ENCODE measurements around the gene CRYBB3.

CRYBB3 gene

GRCh38 chr22:25182131-25183110 lies 17.2 kb upstream of the CRYBB3 start:
- no peak for TF ChIP-seq CTCF (IDR thresholded peaks at IDR 0.05; ENCODE audit: control extremely low read depth, extremely low read depth, low read depth, missing control alignments)
- CTCF ChIA-PET: interaction anchor here (1.0 to 1.5 kb wide), 4 partner anchors 15 to 20 kb away, joined by 3 to 8 read pairs (median 3); no protein-coding TSS in a partner anchor
- no peak for DNase-seq (ENCODE audit: extremely low spot score)
- POLR2A ChIA-PET: no interaction called here

- no peak for DNase-seq (ENCODE audit: extremely low spot score)
- ChIA-PET CTCF (no interaction called here), POLR2A (no interaction called here)
- TF ChIP-seq CTCF (IDR thresholded peaks at IDR 0.05; ENCODE audit: control extremely low read depth, extremely low read depth, low read depth, missing control alignments): no peak
These were observed 15.6 kb upstream of the CRYBB3 start for GRCh38 chr22:25183949-25184619.

- no peak for TF ChIP-seq CTCF (IDR thresholded peaks at IDR 0.05; ENCODE audit: control extremely low read depth, extremely low read depth, low read depth, missing control alignments)
- POLR2A ChIA-PET: no interaction called here
- no peak for DNase-seq (ENCODE audit: extremely low spot score)
- CTCF ChIA-PET: interaction anchor here (1.2 to 3.3 kb wide), 4 partner anchors 9 to 147 kb away, joined by 3 to 12 read pairs (median 4); no protein-coding TSS in a partner anchor
These were observed 13.5 kb upstream of the CRYBB3 start for GRCh38 chr22:25186140-25186539.

- no peak for TF ChIP-seq CTCF (IDR thresholded peaks at IDR 0.05; ENCODE audit: control extremely low read depth, extremely low read depth, low read depth, missing control alignments)
- DNase-seq (ENCODE audit: extremely low spot score): no peak
- ChIA-PET POLR2A (no interaction called here), CTCF (interaction anchor here (1.1 to 3.3 kb wide), 3 partner anchors 15 to 586 kb away, joined by 3 to 12 read pairs (median 4); no protein-coding TSS in a partner anchor)
These were observed 12.2 kb upstream of the CRYBB3 start for GRCh38 chr22:25187469-25187868.

- CTCF ChIA-PET: no interaction called here
- no peak for TF ChIP-seq CTCF (IDR thresholded peaks at IDR 0.05; ENCODE audit: control extremely low read depth, extremely low read depth, low read depth, missing control alignments)
- POLR2A ChIA-PET: no interaction called here
- DNase-seq (ENCODE audit: extremely low spot score): no peak
These were observed 7.3 kb upstream of the CRYBB3 start for GRCh38 chr22:25192406-25192805.

GRCh38 chr22:25193130-25193529 lies 6.5 kb upstream of the CRYBB3 start:
- ChIA-PET CTCF (interaction anchor here (0.8 to 1.6 kb wide), 2 partner anchors 9 to 1137 kb away, joined by 3 to 13 read pairs; no protein-coding TSS in a partner anchor), POLR2A (no interaction called here)
- no peak for TF ChIP-seq CTCF (IDR thresholded peaks at IDR 0.05; ENCODE audit: control extremely low read depth, extremely low read depth, low read depth, missing control alignments)
- DNase-seq (ENCODE audit: extremely low spot score): no peak
